AG09309 (cell line): ENCODE results near the gene GNAL.

Source experiments
- DNase-seq: peaks from one replicate; pipeline ENCODE4 v3.0.0-alpha.2; 2010; ENCODE audit warnings: low read depth
- H3K4me3 ChIP-seq: 2 replicates; pipeline ENCODE4 v1.5.1; 2011; ENCODE audit warnings: mild to moderate bottlenecking, low read depth, low read length, moderate library complexity; ENCODE audit not compliant: control insufficient read depth
- CTCF ChIP-seq: IDR thresholded peaks from 2 replicates; pipeline ENCODE4 v1.5.1; 2011; ENCODE audit warnings: mild to moderate bottlenecking, low read depth, low read length, inconsistent platforms; ENCODE audit not compliant: insufficient read depth, control insufficient read depth; ENCODE audit errors: missing control alignments

GNAL gene

GRCh38 chr18:11932393-11932792 is 243.3 kb downstream of the GNAL start:
- DNase-seq = no peak
- TF ChIP-seq CTCF = no peak
- no peak overlapping the region for H3K4me3 ChIP-seq
